GM10266 (cell line): ENCODE measurements around the gene TMC8.

ENCODE experiments used
- DNase-seq: peaks from one replicate; pipeline ENCODE4 v3.0.0; 2012; ENCODE audit errors: extremely low spot score
- CTCF ChIP-seq: IDR thresholded peaks from 2 replicates; pipeline ENCODE4 v1.5.1; 2012; ENCODE audit warnings: mild to moderate bottlenecking, low read depth; ENCODE audit not compliant: control insufficient read depth, insufficient read depth; ENCODE audit errors: missing control alignments

TMC8 gene

GRCh38 chr17:78183916-78184315 is 53.3 kb downstream of the TMC8 start:
- no peak for DNase-seq
- no peak for TF ChIP-seq CTCF

- TF ChIP-seq CTCF = no peak
- no peak for DNase-seq
These were observed 53.8 kb downstream of the TMC8 start for GRCh38 chr17:78184351-78184750.

- no peak for TF ChIP-seq CTCF
- no peak for DNase-seq
These were observed 54.3 kb downstream of the TMC8 start for GRCh38 chr17:78184868-78185267.

GRCh38 chr17:78185981-78186691 is 55.6 kb downstream of the TMC8 start:
- TF ChIP-seq CTCF = no peak
- no peak for DNase-seq

GRCh38 chr17:78186692-78187595 is 56.4 kb downstream of the TMC8 start, which contains the start of the genes AFMID and TK1:
TSS of gene AFMID (plus strand) at chr17:78187362. CDS start at chr17:78187371, 9 bp downstream.
TSS of gene TK1 (minus strand) at chr17:78187052. CDS start at chr17:78186994, 58 bp downstream.
- peak; percentile 98 for DNase-seq
- peak; percentile 43 for TF ChIP-seq CTCF
